ENCODE data around the gene GFOD2.

The GFOD2 gene

DNA sequence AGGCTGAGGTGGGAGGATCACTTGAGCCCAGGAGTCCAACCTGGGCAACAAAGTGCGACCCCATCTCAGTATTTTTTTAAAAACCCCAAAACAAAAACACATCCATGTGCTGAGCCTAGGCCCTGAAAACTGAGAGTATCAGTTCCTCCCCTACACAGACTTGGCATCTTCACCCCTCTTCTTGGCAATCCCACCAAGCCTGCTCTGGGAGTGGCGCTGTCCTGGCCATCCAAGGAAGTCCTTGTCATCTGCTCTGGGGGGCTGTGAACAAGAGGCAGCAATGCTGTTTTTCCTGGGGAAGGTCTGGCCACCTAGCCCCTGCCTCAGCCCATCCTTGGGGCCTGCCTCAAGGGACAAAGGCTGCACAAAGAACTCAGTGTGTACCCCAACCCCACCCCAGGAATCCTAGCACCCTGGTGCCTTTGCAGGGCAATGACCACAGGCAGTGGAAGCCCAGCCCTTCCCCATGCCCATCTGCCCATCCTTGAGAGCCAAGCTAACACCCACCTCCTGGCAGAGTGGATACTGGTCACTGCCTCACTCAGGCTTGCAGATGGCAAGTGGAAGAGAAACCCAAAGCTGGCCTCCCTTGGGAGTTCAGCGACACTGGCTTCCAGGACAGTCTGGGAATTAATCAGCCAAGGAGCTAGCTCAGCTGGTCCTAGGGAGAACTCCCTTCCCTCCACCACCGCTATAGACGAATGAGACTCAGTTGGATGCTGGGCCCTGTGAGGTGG is 14.8 kb upstream of the GFOD2 start:
- no peak for DNase-seq

DNA sequence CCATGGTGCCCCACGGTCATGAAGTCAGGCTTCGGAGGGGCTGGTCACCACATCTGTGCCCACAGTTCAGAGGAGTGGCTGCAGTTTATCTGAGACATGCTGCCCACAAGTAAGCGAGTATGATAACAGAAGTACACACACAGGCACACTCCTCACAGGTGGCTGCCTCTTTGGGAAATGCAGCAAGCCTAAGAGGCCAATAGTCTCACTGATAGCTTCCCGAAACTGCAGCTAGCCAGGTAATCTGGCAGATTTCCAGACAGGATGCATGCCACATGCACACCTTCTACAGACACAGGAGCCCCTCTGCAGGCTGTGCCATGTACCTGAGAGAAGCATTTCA is 12.6 kb upstream of the GFOD2 start:
- no peak for DNase-seq

DNA sequence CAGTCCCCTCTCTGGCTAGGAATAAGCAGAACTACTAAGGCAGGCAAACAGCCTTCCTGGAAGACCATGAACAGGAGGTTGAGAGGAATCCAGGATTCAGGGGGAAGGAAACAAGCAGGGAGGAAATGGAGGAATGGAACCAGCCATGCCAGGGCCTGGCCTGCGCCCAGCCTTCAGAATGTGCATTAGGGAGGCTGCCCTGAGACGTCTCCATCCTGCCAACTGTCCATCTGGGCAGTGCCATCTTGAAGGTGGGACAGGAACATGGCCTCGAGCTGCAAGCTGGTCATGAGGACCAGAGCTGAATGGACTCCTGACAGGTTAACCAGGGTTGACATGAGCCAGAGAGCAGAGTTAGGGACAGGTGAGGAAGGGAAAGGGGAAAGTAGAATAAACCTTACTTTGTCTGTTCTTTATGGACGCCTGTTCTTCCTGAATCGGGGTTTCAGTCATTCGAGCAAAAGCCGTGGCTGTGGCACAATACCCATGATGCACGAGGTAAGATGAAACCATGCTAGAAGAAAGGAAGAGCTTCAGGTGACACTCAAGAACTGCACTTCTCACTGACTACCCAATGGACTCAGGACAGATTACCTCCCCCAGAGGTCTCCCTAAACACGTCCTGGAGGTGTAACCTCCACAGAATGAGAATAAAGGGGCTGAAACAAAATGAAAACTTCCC is 12.1 kb upstream of the GFOD2 start:
- DNase-seq, result no peak

DNA sequence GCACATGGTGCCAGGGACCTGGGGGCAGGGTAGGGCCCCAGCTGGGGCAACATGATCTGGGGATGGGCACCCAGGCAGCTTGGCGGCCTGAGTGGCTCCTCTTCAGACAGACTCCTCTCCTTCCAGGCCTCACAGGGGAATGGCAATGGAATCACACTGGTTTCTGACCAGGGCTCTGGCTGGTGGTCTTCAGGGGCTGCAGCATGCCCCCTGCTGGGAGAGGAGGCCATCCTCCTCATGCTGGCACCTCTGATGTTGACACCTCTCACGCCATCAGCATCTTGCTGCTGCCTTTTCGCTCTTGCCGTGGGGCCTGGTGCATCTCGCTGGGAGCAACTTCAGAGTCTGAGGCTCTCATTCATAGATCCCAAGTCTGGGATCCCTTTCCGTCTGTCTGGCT is 11.2 kb upstream of the GFOD2 start:
- DNase-seq, result no peak

DNA sequence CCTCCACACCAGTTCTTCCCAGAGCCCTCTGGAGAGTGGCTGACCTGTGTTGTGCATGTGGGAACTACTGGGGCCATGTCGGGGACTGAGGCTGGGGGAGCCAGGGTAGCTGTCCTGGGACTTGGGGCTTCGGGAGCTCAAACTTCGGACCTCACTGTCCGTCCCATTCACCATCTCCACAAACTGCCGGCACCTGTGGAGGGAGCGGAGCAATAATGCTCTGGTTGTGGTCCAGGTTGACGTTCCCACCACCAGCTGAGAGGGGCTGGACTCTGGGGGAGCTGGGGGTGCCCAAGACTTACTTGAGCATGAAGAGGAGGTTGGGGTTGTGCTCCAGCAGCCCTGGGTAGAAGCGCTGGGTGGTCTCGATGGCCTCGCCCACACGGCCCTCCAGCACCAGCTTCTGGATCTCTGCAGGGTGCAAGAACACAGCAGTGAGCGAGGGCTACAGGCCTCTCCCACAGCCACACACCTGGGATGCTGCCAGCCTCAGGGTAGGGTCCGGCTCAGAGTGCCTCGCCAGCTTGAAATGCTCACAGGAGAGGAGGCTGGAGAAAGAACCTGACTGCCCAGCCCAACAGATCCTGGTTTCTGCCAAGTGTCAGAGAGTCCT is 10.6 kb upstream of the GFOD2 start:
- no peak for DNase-seq

DNA sequence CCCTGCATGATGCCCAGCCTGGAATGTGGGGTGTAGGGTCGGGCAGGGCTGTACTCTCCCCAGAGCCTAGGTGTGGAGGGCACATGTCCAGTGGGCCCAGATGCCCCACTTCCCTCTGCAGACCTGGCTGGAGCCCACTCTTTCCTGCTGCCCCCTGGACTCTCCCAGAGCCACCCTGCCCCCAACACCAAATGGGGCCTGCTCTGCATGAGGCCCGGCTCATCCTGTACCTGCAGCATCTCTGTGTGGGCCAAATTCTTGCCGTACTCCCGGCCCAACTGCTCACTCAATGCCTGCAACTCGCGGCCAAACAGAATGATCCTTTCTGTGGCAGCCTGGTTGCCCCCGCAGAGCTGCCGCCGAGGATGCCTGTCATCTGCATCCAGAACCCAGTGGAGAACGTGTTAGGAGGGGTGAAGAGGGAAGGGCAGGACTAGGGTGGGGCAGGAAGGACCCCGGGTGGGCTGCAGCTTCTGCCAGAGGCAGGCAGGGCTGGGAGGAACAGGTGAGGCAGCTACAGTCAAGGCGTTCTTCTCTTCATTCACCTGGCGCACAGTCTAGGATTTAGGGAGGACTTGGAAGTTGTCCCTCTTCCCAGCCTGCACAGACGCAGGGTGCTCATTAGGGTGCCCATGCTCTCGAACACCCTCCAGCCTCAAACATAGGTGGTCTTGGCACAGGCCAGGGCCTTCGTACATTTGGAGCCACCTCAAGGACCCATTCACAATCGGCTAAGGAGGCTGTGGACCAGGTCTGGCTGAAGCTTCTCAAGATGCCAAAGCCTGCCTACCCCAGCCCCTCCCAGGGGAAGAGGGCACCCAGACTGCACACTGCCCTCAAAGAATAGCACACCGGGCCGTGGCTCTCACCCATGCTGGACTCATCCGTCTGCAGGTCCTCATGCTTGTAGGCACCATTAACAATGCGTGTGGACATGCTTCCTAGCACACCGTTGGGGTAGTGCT is 8.7 kb upstream of the GFOD2 start:
- DNase-seq, result no peak

DNA sequence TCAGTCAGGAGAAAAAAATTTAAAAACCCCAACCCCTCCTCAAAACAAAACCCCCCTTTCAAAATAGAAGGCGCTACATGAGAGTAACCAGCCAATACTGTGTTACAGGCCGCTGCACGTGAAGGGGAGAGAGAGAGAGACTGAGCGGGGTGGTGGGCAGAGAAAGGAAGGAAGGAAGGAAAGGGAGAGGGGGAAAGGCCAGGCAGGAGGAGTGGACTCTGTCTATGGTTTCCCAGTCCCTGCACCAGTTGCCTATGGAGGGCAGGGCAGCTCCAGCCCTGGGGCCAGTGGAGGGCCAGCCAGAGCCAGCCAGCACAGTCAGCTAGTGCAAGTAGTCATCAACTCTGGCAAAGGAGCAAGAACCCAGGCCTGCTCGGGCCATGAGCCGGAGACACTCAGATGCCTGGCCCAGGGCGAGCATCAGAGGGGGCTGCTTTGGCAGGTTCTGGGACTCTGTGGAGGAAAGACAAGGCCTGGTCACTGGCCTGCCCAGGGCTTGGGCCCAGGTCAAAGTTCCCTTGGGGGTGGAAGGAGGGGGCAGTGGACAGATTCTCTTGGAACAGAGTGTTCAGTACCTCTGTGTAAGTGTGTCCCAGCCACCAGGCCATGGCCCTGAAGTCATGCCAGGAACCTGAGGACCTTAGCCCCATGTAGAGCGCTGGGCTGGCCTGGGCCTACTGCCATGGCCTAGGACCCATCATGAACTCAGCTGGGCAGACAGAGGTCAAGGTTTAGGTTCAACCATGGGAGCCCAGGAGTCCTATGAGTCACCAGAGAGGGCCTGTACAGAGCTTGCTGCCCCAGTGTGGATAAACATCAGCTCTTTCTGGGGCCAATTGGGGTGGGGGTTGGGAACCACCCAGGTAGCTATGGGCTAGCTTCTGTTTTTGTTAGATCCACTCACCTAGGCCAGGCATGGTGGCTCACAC is 7.3 kb upstream of the GFOD2 start:
- no peak for DNase-seq

DNA sequence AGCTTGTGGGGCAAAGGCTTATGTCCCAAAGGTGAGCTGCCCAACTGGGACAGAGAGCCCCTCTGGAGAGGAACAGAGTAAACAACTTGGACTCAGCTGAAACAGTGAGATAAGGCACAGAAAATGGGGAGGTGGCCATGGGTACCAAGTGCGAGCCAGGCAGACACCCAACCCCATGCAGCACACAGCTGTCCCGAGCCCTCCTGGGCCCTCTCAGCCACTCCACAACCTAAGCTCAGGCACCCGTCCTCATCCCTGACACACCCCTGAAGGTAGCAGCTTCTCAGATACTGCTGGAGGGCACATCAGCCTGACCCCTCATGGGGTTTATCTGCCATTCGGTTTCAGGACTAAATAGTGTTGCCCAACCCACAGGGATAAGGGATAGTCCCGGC is 4.8 kb upstream of the GFOD2 start:
- DNase-seq, result no peak

DNA sequence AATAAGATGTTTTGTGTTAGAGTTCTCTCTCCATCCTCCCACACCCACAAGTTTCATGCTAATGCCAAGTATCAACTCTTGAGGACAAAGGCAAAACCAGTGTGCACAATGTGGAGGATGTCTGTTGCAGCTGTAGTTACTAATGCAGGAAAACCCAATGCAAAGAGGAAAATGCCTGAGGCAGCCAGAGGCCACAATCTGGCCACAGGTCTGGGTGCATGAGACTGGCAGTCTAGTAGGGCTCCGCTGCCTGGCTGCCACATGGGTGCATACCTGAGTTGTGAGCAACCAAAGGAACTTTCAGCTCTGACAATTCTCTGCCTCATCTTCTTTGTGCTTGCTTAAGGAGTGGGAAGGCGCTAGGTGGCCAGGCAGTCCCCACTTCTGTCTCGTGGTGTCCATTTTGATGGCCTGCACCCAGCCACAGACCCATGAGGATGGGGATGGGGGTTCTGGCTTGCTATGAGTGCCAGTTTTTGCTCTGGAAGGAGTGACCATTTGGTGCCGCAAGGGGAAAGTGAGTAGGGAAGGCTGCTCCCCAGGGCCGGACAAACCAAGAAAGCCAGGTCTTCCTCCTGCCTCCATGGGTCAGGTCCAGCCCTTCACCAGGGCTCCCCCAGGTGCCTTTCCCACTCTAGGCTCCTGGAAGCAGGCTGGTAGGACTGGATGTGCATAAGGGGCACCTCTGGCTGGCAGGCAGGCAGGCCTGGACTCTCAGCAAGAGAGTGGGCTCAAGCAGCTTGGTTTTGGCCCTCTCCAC is 4.2 kb upstream of the GFOD2 start:
- no peak for DNase-seq

DNA sequence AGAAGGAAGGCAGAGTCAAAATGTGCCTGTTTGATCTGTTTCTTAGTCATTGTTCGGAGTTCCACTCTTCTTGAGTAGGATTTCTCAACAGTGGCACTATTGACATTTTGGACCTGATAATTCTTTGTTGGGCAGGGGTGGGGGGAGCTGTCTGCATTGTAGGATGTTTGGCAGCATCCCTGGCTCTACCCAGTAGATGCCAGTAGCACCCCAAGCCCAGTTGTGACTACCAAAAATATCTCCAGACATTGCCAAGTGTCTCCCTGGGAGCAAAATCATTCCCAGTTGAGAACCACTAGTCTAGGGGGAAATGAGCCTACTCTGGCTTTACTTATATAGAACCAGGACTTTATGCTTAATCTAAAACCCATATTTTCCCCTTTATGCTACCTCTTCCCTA is 1.1 kb upstream of the GFOD2 start:
- peak in 1 of 56 donors; percentile 29 for DNase-seq

DNA sequence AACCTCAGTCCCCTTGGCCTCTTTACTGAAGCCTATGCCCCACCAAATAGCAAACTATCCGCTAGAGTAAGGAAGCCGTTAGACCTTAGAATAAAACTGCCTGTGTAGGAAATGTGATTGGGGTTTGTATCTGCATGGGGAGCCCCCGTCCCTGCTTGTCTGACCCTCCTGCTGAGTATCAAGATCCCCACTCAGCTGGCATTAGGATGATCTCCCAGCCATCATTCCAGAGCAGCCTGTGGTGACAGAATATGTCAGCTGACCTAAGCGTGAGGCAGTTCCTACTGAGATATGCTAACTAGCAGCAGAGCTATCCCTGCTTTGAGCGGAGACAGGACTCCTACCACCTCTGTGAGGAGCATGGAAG is 645 bp upstream of the GFOD2 start:
- DNase-seq, result peak in 45 of 56 donors; percentile 3 to 67 (median 36)

DNA sequence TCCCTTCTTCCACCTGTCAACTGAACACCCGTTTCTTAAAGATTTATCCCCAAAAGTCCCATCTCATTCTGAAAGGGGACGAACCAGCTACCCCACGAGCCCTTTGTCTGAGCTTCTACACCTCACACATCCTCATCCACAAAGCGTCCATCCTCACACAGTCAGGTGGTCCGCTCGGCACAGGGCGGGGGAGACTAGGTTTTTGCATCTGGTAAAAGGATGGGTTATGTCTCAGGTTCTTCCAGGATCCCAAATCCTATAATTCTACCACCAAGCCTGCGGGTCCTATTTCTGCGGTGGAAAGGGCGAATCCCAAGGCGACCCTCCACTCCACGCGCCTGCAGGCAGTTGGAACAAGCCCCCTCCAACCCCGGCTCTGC is 458 bp downstream of the GFOD2 start:
- peak in 3 of 56 donors; percentile 12 to 16 (median 15) for DNase-seq

DNA sequence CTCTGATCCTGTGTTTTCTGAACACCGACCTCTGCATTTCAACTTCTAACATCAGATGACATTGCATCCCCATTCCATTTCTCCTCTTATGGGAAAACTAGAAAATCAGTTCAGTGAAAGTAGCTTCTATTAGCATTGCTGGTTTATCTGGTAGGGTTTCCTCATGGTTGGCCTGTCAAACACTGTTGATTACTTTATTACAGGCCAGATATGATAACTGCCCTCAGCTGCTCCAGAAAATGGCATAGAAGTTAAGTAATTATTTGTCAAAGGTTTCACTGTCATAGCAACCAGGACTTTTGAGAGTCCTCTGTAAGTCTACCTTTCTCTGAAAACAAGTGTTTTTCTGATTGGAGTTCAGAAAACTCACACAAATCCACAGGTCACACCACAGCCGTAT is 3.0 kb downstream of the GFOD2 start:
- DNase-seq, result no peak

DNA sequence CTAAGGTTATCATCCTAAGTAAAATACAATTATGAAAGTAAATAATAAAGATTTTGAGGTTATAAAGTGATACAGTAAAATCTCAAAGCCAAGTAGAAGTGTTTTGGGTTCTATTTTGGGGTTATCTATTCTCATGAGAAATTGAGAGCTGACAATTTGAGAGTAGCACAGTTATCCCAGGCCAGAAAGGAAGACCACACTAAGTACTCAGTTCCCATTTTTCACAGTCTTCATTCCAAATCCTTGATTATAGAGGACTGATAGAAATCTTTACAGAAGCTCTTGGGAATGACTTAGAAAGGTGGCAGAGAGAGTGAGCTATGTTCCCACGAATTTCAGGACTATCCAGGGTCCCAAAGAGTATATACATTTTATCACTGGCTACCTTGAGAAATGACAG is 4.6 kb downstream of the GFOD2 start:
- DNase-seq, result no peak

DNA sequence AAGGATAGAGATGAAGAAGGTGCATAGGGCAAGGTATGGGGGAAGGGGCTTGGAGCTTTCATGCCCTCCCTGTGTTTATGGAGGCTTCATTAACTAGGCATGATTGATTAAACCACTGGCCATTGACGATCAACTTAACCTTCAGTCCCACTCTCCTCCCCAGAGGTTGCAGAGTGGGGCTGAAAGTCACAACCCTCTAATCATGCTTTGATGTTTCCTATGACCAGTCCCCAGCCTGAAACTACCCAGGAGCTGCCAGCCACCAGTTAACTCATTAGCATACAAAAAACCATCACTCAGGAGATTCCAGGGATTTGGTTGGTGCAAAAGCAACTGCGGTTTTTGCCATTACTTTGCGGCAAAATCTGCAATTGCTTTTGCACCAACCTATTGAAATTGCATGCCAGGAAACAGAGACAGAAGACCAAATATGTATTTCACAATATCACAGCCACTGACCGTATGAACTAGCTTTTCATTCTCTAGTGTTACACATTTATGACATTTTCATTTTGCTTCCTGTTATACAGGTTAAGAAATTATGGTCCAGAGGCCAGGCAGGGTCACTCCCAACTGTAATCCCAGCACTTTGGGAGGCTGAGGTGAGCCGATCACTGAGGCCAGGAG is 5.4 kb downstream of the GFOD2 start:
- DNase-seq, result no peak

DNA sequence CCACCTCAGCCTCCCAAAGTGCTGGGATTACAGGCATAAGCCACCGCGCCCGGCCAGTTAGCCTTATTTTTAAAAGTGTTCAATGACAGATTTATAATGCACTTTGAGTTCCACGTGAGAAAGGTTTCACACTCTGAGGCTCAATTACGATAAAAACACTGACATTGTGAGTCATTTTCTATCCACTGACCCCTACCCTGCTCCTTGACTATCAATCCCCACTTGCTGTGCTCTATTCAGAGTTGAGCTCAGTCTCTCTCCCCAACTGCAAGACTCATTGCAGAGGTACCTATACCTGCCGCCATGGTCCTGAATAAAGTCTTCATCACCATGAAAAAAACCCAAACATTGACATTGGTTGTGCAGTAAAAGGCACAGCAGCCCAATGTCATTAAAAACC is 8.5 kb downstream of the GFOD2 start:
- no peak for DNase-seq

DNA sequence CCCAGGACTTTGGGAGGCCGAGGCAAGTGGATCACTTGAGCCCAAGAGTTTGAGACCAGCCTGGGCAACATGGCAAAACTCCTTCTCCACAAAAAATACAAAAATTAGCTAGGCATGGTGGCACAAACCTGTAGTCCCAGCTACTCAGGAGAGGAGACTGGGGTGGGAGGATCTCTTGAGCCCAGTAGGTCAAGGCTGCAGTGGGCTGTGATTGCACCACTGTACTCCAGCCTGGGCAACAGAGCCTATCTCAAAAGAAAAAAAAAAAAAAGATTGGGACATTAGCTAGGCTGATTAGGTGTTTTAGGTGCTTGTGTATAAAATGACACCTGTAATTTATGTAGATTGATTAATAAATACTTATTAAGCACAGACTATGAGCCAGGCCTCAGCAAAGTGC is 10.1 kb downstream of the GFOD2 start:
- DNase-seq, result no peak

DNA sequence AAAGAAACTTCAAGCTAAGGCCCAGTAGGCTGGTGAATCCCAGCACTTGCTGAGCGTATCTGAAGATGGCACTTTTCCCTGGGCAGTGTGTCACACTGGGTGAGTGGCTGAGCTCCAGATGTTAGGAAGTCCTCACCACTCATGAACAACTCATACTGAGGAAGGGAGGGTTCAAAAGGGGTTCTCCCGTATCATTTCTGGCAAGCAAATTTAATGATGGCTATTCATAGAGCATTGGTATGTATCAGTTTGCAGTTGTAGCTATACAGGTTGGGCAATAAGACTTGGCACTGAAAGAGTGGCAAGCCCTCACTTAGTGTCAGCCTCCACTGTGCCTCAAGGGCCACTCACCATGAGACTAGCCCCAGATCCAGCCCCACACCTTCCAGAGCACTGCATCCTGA is 10.7 kb downstream of the GFOD2 start:
- DNase-seq, result no peak

DNA sequence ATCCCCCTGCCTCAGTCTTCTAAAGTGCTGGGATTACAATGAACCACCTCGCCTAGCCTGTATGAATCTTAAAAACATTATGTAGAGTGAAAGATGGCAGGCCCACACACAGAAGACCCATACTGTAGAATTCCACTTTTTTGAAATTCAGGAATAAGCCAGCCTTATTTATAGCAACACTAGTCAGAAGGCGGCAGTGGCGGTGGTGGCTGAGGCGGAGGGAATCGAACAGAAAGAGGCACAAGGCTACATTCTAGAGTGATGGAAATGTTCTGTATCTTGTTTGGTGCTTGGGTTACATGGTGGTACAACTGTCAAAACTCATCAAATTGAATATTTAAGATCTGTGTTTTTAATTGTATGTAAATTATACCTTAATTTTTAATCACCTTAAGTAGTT is 11.3 kb downstream of the GFOD2 start:
- DNase-seq, result no peak

DNA sequence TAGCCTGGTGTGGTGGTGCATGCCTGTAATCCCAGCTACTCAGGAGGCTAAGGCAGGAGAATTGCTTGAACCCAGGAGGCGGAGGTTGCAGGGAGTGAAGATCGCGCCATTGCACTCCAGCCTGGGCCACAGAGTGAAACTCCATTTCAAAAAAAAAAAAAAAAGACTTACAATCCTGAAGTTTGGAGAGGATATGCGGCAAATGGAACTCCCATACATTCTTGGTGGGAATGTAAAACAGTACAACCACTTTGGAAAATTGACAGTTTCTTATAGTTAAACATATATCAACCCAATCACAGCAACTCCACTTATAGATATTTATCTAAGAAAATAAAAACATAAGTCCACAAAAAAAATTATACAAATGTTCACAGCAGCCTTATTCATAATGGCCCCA is 11.9 kb downstream of the GFOD2 start:
- no peak for DNase-seq
